ENCODE data around the gene CNST.
"Not testable (repeated sequence)": the region's sequence is repeated elsewhere in the genome, so short reads cannot be mapped to it uniquely, and the experiment has no call there.

Gene CNST

DNA sequence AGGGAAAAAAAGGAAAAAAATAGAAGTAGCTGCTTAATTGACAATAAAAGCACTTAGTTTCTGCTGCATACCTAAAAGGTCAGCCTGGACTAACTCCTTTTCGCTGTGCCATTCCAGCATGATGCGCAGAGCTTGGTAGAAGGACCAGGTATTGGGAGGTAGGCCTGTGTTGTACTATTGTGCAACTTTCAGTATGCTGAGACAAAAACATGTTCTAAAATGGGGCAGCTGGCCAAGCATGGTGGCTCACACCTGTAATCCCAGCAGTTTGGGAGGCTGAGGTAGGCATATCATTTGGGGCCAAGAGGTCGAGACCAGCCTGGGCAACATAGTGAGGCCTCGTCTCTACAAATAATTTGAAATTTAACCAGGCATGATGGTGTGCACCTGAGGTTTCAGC is 142.9 kb downstream of the CNST start:
- DNase-seq (ENCODE audit: low read depth in 2 of 2) = no peak

DNA sequence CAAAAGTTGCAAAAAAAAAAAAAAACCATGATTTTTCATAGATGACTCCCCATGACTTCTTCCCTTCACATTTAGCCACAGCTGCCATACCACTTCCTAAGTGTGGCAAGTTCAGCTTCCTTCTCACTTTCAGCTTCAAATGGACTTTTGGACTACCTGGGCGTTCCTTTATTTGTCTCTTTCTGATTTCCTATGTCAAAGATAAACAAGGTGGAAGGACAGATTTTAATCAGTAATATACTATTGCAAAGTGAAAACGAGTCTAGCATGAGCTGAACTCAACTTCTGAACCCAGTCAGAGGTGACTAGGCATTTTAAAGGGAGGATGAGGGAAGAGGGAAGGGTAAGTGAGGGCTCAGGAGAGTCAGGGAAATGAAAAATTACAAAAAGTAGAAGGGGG is 143.6 kb downstream of the CNST start:
- no peak for DNase-seq (ENCODE audit: low read depth in 2 of 2)

DNA sequence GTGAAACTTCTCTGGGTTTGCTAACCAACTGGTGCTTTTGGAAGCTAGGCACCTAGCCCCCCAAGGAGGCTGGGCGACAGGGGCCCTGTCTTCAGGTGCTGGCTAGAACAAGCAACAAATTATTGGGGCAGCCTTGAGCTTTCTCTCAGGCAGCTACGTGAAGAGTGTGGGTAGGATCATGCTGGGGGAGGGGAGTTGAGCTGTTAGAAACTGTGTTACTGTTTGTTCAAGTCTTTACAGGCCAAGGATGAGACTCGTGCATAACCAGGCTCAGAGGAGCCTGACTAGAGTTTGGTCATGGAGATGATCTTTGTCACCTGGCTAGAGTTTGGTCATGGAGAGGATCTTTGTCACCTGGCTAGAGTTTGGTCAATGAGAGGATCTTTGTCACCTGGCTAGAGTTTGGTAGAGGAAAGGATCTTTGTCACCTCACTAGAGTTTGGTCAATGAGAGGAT is 145.3 kb downstream of the CNST start:
- DNase-seq (ENCODE audit: low read depth in 2 of 2) = no peak

GRCh38 chr1:246712428-246712827 is 146.2 kb downstream of the CNST start:
- DNase-seq (ENCODE audit: low read depth in 2 of 2) = not testable (repeated sequence)
